GDM1 (cell line): ENCODE measurements around the gene SAG.

Experiments
- DNase-seq: peaks from one replicate; lab custom pipeline; 2025; lab: John Stamatoyannopoulos, UW

SAG gene

GRCh38 chr2:233288663-233289062, 19.0 kb upstream of the SAG start:
- no peak for DNase-seq

- no peak for DNase-seq
These were observed 18.0 kb upstream of the SAG start for GRCh38 chr2:233289648-233290047.

- DNase-seq = no peak
These were observed 17.4 kb upstream of the SAG start for GRCh38 chr2:233290051-233290845.

GRCh38 chr2:233295891-233296290, 11.7 kb upstream of the SAG start:
- DNase-seq = no peak

GRCh38 chr2:233297076-233297475, 10.5 kb upstream of the SAG start:
- DNase-seq = no peak

- no peak for DNase-seq
These were observed 7.2 kb upstream of the SAG start for GRCh38 chr2:233300401-233300800.

GRCh38 chr2:233301248-233301647, 6.4 kb upstream of the SAG start:
- no peak for DNase-seq

- DNase-seq = no peak
These were observed 5.8 kb upstream of the SAG start for GRCh38 chr2:233301811-233302210.

GRCh38 chr2:233303252-233303651, 4.4 kb upstream of the SAG start:
- DNase-seq = no peak

GRCh38 chr2:233311241-233311926, 3.8 kb downstream of the SAG start:
- DNase-seq = no peak

GRCh38 chr2:233312874-233313273, 5.3 kb downstream of the SAG start:
- no peak for DNase-seq

GRCh38 chr2:233314180-233314925, 6.7 kb downstream of the SAG start:
- DNase-seq = no peak

- DNase-seq = no peak
These were observed 9.8 kb downstream of the SAG start for GRCh38 chr2:233317196-233317943.

GRCh38 chr2:233319256-233319655, 11.6 kb downstream of the SAG start:
- no peak for DNase-seq

- no peak for DNase-seq
These were observed 12.9 kb downstream of the SAG start for GRCh38 chr2:233320470-233320869.

- no peak for DNase-seq
These were observed 13.6 kb downstream of the SAG start for GRCh38 chr2:233321166-233321565.

GRCh38 chr2:233323851-233324250, 16.2 kb downstream of the SAG start:
- no peak for DNase-seq

GRCh38 chr2:233325256-233325655, 17.6 kb downstream of the SAG start:
- DNase-seq = no peak

GRCh38 chr2:233325814-233326213, 18.2 kb downstream of the SAG start:
- DNase-seq = no peak

- no peak for DNase-seq
These were observed 18.9 kb downstream of the SAG start for GRCh38 chr2:233326500-233326899.

GRCh38 chr2:233328922-233329321, 21.3 kb downstream of the SAG start:
- DNase-seq = no peak

GRCh38 chr2:233329489-233330135, 22.0 kb downstream of the SAG start:
- DNase-seq = no peak
